Measurements from ENCODE around the gene SAMM50.

The SAMM50 gene

GRCh38 chr22:43980579-43980978, 25.3 kb downstream of the SAMM50 start:
- DNase-seq, result no peak

GRCh38 chr22:43980996-43981395, 25.8 kb downstream of the SAMM50 start:
- no peak for DNase-seq

GRCh38 chr22:43983808-43984207, 28.6 kb downstream of the SAMM50 start:
- DNase-seq, result no peak

GRCh38 chr22:43985532-43985931, 30.3 kb downstream of the SAMM50 start:
- DNase-seq, result no peak

GRCh38 chr22:43988116-43988820, 33.0 kb downstream of the SAMM50 start:
- DNase-seq, result no peak

- DNase-seq, result no peak
Observed at GRCh38 chr22:43988960-43989359, 33.7 kb downstream of the SAMM50 start.

GRCh38 chr22:43990044-43990443, 34.8 kb downstream of the SAMM50 start:
- DNase-seq, result no peak

- no peak for DNase-seq
Observed at GRCh38 chr22:43991316-43992020, 36.2 kb downstream of the SAMM50 start.

GRCh38 chr22:43992331-43992821, 37.1 kb downstream of the SAMM50 start:
- no peak for DNase-seq

GRCh38 chr22:43993072-43993760, 38.0 kb downstream of the SAMM50 start:
- peak; percentile 7 to 28 for DNase-seq

GRCh38 chr22:43994006-43994405, 38.8 kb downstream of the SAMM50 start:
- DNase-seq, result no peak

- no peak for DNase-seq
Observed at GRCh38 chr22:43994416-43994815, 39.2 kb downstream of the SAMM50 start.

GRCh38 chr22:43995057-43995685, 39.9 kb downstream of the SAMM50 start:
- DNase-seq, result no peak

GRCh38 chr22:43995798-43996169, 40.5 kb downstream of the SAMM50 start:
- no peak for DNase-seq

GRCh38 chr22:43996170-43996980, 41.1 kb downstream of the SAMM50 start:
- DNase-seq, result peak; percentile 15 to 41

- DNase-seq, result no peak
Observed at GRCh38 chr22:43996981-43997265, 41.7 kb downstream of the SAMM50 start.

- no peak for DNase-seq
Observed at GRCh38 chr22:43998679-43999264, 43.5 kb downstream of the SAMM50 start.

- no peak for DNase-seq
Observed at GRCh38 chr22:43999378-43999777, 44.1 kb downstream of the SAMM50 start.

- DNase-seq, result no peak
Observed at GRCh38 chr22:44000123-44000522, 44.9 kb downstream of the SAMM50 start.

- no peak for DNase-seq
Observed at GRCh38 chr22:44001521-44001920, 46.3 kb downstream of the SAMM50 start.

GRCh38 chr22:44002324-44002723, 47.1 kb downstream of the SAMM50 start:
- no peak for DNase-seq

GRCh38 chr22:44002997-44003396, 47.8 kb downstream of the SAMM50 start:
- no peak for DNase-seq
